ENCODE results near the gene FAM89B. TPM values are rescaled to one million over a fixed set of nuclear protein-coding genes. Genes with fewer than 3 reads are reported as not detected.

The FAM89B gene
- total and polyA plus RNA-seq, 7 donors = 59.0 to 112 (median 67.4) TPM

DNA sequence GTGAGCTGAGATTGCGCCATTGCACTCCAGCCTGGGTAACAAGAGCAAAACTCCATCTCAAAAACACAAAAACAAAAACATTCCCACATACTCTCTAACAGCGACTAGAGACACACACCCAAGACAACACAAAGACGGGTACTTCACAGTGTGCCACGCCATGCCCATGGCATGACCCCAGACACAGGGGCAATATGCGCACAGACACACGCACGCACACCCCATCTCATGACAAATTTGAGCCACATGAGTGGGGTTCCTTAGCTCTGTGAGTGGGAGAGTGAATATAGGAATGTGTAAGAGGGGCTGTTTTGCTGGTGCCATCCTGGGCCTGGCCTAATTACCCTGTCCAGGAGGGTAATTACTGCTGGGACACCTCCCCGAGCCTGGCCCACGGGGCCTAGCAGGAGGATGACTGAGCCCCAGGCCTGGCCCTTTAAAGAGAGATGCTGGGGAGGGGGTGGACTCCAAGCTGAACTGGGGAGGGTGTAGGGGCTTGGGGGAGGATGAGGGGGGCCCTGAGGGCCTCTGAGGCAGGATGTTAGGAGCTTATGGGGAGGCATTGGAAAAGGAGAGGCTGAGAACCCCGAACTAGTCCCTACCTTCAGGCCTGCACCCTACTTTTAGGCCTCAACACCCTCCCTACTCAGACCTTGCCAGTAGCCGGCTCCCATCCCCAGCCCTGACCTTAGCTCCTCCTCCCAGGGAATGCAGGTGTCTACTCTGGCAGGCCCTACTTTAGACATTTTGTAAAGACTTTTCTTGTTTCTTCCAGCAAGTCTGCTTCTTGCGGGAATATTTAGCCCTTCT, 15.7 kb upstream of the FAM89B start:
- 72 to 83% (median 77%) methylated on average over 12 of the region's 12 CpGs for WGBS, 3 donors

DNA sequence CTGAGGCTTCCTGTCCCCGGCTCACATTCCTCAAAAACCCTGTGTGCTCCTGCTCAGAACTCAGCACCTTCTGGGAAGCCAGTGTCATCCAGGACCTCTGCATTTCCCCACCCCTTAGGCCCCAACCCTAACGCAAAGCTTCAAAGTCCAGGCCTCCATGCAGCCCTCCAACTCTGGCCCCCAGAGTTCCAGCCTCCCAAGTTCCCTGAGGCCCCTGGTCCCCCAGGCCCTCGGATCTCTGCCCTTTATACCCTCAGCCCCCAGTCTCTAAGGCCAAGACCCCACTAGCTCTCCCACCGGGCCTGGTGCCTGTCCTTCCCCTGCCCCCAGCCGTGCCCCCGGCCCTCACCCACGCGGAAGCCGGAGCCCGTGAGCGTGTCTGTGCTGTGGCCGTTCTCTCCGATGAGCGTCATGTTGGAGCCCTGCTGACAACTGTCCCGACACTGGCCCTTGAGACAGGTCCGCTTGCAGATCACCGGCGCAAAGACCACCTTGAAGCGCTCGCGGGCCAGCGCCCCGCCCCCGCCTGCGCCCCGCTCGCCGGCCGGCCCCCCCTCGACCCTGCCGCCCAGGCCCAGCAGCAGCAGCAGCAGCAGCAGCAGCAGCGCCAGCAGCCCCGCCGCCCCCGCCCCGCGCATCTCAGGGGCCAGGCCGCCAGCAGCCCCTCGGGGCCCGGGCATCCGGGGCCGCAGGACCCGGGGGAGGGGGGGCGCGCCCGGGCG, 14.9 kb upstream of the FAM89B start:
- no peak for TF ChIP-seq CTCF (IDR thresholded peaks at IDR 0.05)
- peaks cover 0 to 14% of the 10 kb centered on the region in 2 donors for H3K36me3 ChIP-seq (ENCODE audit: insufficient read depth in 1 of 2, low read depth in 1 of 2)
- H3K27ac ChIP-seq = peak overlapping the region; percentile 99
- H3K4me1 ChIP-seq = peaks cover 59% of the 10 kb centered on the region
- no peaks in the 10 kb centered on the region for H3K27me3 ChIP-seq (ENCODE audit: insufficient read depth in 3 of 3, low read length in 2 of 3)
- ATAC-seq (no peak), DNase-seq (peak in 1 of 2 donors; percentile 61)
- intact Hi-C loops (cut with DNase I) = loop anchor here in 1 of 2 donors (2.0 kb wide), 1 partner anchor 19 kb away; the partner anchor contains the start of gene EHBP1L1
- WGBS, 3 donors = 2 to 12% (median 3%) methylated on average over 28 to 46 of the region's 47 CpGs
- peak overlapping the region; percentile 75 for H3K4me3 ChIP-seq
- no peaks in the 10 kb centered on the region for H3K9me3 ChIP-seq

More for the DNA sequence above, 15.7 kb upstream of the FAM89B start:
- ATAC-seq (no peak), DNase-seq (no peak)
- peaks cover 58% of the 10 kb centered on the region for H3K4me1 ChIP-seq
- intact Hi-C loops (cut with DNase I) = no loop called here
- H3K27ac ChIP-seq = peak overlapping the region; percentile 99
- H3K36me3 ChIP-seq (ENCODE audit: insufficient read depth in 1 of 2, low read depth in 1 of 2) = peaks cover 0 to 14% of the 10 kb centered on the region in 2 donors
- H3K9me3 ChIP-seq = no peaks in the 10 kb centered on the region
- H3K4me3 ChIP-seq = peak overlapping the region; percentile 75
- H3K27me3 ChIP-seq (ENCODE audit: insufficient read depth in 3 of 3, low read length in 2 of 3) = no peaks in the 10 kb centered on the region
- no peak for TF ChIP-seq CTCF (IDR thresholded peaks at IDR 0.05)

DNA sequence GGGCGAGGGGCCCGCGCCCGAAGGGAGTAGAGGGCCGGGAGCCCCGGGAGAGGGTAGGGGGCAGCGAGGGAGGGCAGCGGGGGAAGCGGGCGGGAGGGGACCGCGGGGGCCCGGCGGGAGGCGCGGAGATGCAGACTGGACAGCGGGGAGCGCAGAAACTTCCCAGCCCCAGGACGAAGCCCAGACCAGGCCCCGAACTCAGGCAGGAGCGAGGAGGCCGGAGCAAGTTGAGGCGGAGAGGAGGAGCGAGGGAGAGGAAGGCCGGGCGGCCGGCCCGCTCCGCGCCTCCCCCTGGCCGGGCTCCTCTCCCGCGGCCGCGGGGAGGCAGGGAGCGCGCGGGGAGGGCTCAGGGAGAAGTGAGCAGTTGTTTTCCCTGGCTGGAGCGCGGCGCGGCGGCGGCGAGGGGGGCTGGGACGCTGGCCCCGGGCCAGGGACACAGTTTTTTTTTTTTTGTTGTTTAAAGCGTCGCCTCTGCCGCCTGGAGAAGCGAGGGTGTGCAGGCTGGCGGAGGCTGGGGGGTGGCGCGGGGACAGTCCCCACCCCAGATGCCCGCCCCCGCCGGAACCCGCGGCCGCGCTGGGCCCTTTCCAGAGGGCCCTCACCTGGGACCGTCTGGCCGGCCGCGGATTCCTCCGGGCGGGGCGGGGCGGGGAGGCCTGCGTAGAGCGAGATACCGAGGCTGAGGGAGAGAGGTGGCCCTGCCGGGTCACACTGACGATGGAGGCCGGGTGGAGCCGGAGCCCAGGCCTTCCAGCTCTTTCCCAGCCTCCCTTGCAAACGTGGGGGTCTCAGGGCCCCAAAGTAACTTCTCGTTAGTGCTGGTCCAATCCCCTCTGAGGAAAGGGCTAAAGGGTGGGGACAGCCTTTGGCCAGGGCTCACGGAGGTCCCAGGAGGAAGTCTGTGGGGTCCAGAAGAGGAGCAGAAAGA, 14.1 kb upstream of the FAM89B start, which contains the start of gene LTBP3:
Gene LTBP3 (minus strand): TSS at position 358 of the 928 bp plus-strand sequence. CDS start 400 bp downstream, outside the sequence.
- ATAC-seq (peak; percentile 68 to 84 (median 77)), DNase-seq (peak; percentile 89 to 93)
- intact Hi-C loops (cut with DNase I) = loop anchor here in 1 of 2 donors (2.0 kb wide), 1 partner anchor 19 kb away; the partner anchor contains the start of gene EHBP1L1
- Histone ChIP-seq H3K27ac (peak within 1 kb of the TSS; percentile 99), H3K27me3 (ENCODE audit: insufficient read depth in 3 of 3, low read length in 2 of 3) (no peaks in the 10 kb centered on the region), H3K4me1 (peaks cover 57% of the 10 kb centered on the region), H3K9me3 (no peaks in the 10 kb centered on the region), H3K4me3 (peak within 1 kb of the TSS; percentile 75), H3K36me3 (ENCODE audit: insufficient read depth in 1 of 2, low read depth in 1 of 2) (peaks cover 0 to 8% of the 10 kb centered on the region in 2 donors)
- TF ChIP-seq CTCF (IDR thresholded peaks at IDR 0.05) = no peak
- whole genome bisulfite sequencing, 3 donors = 0 to 1% (median 0%) methylated on average over 42 to 79 of the region's 79 CpGs

GRCh38 chr11:65558930-65559509, 13.3 kb upstream of the FAM89B start:
- no peaks in the 10 kb centered on the region for H3K9me3 ChIP-seq
- H3K4me1 ChIP-seq = peaks cover 59% of the 10 kb centered on the region
- peak; percentile 11 for TF ChIP-seq CTCF (IDR thresholded peaks at IDR 0.05)
- peak; percentile 78 to 88 for DNase-seq
- 19 to 31% (median 25%) methylated on average over 18 to 19 of the region's 19 CpGs for WGBS, 3 donors
- ATAC-seq = peak; percentile 31 to 74 (median 59)
- H3K4me3 ChIP-seq = peak overlapping the region; percentile 75
- H3K27me3 ChIP-seq (ENCODE audit: insufficient read depth in 3 of 3, low read length in 2 of 3) = no peaks in the 10 kb centered on the region
- H3K27ac ChIP-seq = peak overlapping the region; percentile 99
- intact Hi-C loops (cut with DNase I) = loop anchor here in 1 of 2 donors (2.0 kb wide), 1 partner anchor 18 kb away; the partner anchor contains the start of gene EHBP1L1
- peaks cover 0 to 3% of the 10 kb centered on the region in 2 donors for H3K36me3 ChIP-seq (ENCODE audit: insufficient read depth in 1 of 2, low read depth in 1 of 2)

Data from psoas muscle (tissue), 8 donors.